H1 (cell line): ENCODE results near the gene TRIM61. TPM values are rescaled to one million over a fixed set of nuclear protein-coding genes. Genes with fewer than 3 reads are reported as not detected.

Experiments
- CTCF ChIA-PET: fragments of 300-600 bp; sonication (Branson Sonifier 250); formaldehyde crosslinking; loops from one replicate; lab custom pipeline; 2021; ENCODE audit not compliant: partially characterized antibody; lab: Charles Lee
- POLR2A ChIA-PET: fragments of 300-600 bp; sonication (Branson Sonifier 250); formaldehyde crosslinking; loops from one replicate; lab custom pipeline; 2021; ENCODE audit warnings: inconsistent platforms; ENCODE audit not compliant: partially characterized antibody; lab: Charles Lee
- DNase-seq, 2 experiments: peaks; one replicate each; pipeline versions ENCODE4 v3.0.0 to v3.0.0-alpha.2; 2010 to 2022; ENCODE audit warnings: low spot score in 2 of 2, low read depth in 1 of 2, mixed read lengths in 1 of 2
- FAIRE-seq: peaks from 2 replicates; lab custom pipeline; 2011; peaks lifted over from hg19 to GRCh38; lab: Jason Lieb, UNC
- H2AFZ ChIP-seq: 2 replicates; pipeline ENCODE4 v1.8.1; 2012; ENCODE audit warnings: low read length, inconsistent platforms
- H2AK5ac ChIP-seq: 2 replicates; pipeline ENCODE4 v1.6.1; 2013; ENCODE audit warnings: low read depth, low read length
- H2BK120ac ChIP-seq: replicated peaks from 2 replicates; pipeline ENCODE3; 2013; ENCODE audit warnings: low read depth, low read length, inconsistent platforms
- H2BK12ac ChIP-seq: 2 replicates; pipeline ENCODE4 v1.6.1; 2013; ENCODE audit warnings: low read depth, low read length
- H2BK15ac ChIP-seq: 2 replicates; pipeline ENCODE4 v1.6.1; 2013; ENCODE audit warnings: low read length
- H2BK20ac ChIP-seq: 2 replicates; pipeline ENCODE4 v1.6.1; 2013; ENCODE audit warnings: low read length
- H2BK5ac ChIP-seq: 2 replicates; pipeline ENCODE4 v1.6.1; 2013; ENCODE audit warnings: low read depth, low read length
- H3K14ac ChIP-seq: 2 replicates; pipeline ENCODE4 v1.6.1; 2013; ENCODE audit warnings: inconsistent platforms; ENCODE audit not compliant: insufficient read length
- H3K18ac ChIP-seq: 2 replicates; pipeline ENCODE4 v1.6.1; 2013; ENCODE audit warnings: low read length; ENCODE audit errors: extremely low read depth
- H3K23ac ChIP-seq: 2 replicates; pipeline ENCODE4 v1.6.1; 2013; ENCODE audit warnings: inconsistent platforms; ENCODE audit not compliant: insufficient read length
- H3K23me2 ChIP-seq: 2 replicates; pipeline ENCODE4 v1.6.1; 2013; ENCODE audit warnings: low read depth, low read length
- H3K27ac ChIP-seq: 2 replicates; pipeline ENCODE4 v1.6.1; 2011; ENCODE audit warnings: low read depth, low read length, inconsistent platforms
- H3K27me3 ChIP-seq, 4 experiments: replicated peaks in 1 of 4; 1 replicate in 1 of 4; 2 replicates in 3 of 4; pipeline versions ENCODE4 v1.6.1 to v1.8.1; 2011 to 2013; ENCODE audit warnings: low read length in 3 of 4, mild to moderate bottlenecking in 3 of 4, inconsistent platforms in 2 of 4, mixed read lengths in 2 of 4, moderate library complexity in 1 of 4; ENCODE audit not compliant: control insufficient read depth in 3 of 4, insufficient read depth in 3 of 4; ENCODE audit errors: extremely low read depth in 1 of 4
- H3K36me3 ChIP-seq, 4 experiments: 2 replicates each; pipeline versions ENCODE4 v1.6.1 to v1.8.1; 2011 to 2013; ENCODE audit warnings: mild to moderate bottlenecking in 4 of 4, low read length in 3 of 4, moderate library complexity in 2 of 4, control low read depth in 1 of 4, inconsistent platforms in 1 of 4; ENCODE audit not compliant: insufficient read depth in 4 of 4, control insufficient read depth in 2 of 4
- H3K4ac ChIP-seq: replicated peaks from 2 replicates; pipeline ENCODE3; 2013; ENCODE audit warnings: low read length, low read depth, mixed read lengths, inconsistent platforms; ENCODE audit not compliant: insufficient read length
- H3K4me1 ChIP-seq, 4 experiments: replicated peaks in 1 of 4; 1 replicate in 1 of 4; 2 replicates in 3 of 4; pipeline versions ENCODE4 v1.6.1 to v1.8.1; 2011 to 2013; ENCODE audit warnings: low read length in 3 of 4, inconsistent platforms in 2 of 4, mixed read lengths in 1 of 4; ENCODE audit not compliant: insufficient read depth in 4 of 4, control insufficient read depth in 3 of 4
- H3K4me2 ChIP-seq, 2 experiments: 2 replicates each; pipeline versions ENCODE4 v1.6.1 to v1.8.1; 2011 to 2013; ENCODE audit warnings: low read depth in 2 of 2, low read length in 2 of 2, control low read depth in 1 of 2, inconsistent platforms in 1 of 2, mild to moderate bottlenecking in 1 of 2; ENCODE audit not compliant: insufficient read depth in 1 of 2
- H3K4me3 ChIP-seq, 4 experiments: fragments of 200-600, 300-600 bp in 1 of 4; sonication (generic), shearing (Covaris generic), sonication (Bioruptor Twin) in 1 of 4; 2 replicates each; pipeline versions ENCODE4 v1.5.1 to v1.8.1; 2011 to 2016; ENCODE audit warnings: low read length in 4 of 4, low read depth in 3 of 4, control low read depth in 2 of 4, inconsistent platforms in 2 of 4, mild to moderate bottlenecking in 2 of 4, mixed read lengths in 1 of 4, moderate library complexity in 1 of 4; ENCODE audit not compliant: insufficient read depth in 2 of 4; ENCODE audit errors: extremely low read depth in 1 of 4
- H3K56ac ChIP-seq: replicated peaks from 2 replicates; pipeline ENCODE3; 2013; ENCODE audit warnings: low read depth, mild to moderate bottlenecking, mixed read lengths, low read length, inconsistent platforms; ENCODE audit not compliant: insufficient read length
- H3K79me1 ChIP-seq: 2 replicates; pipeline ENCODE4 v1.6.1; 2013; ENCODE audit warnings: low read depth, low read length, control low read depth
- H3K79me2 ChIP-seq, 2 experiments: 2 replicates each; pipeline versions ENCODE4 v1.6.1 to v1.8.1; 2012 to 2013; ENCODE audit warnings: low read length in 2 of 2, mild to moderate bottlenecking in 2 of 2, inconsistent platforms in 1 of 2; ENCODE audit not compliant: insufficient read depth in 2 of 2, control insufficient read depth in 1 of 2
- H3K9ac ChIP-seq, 4 experiments: replicated peaks in 1 of 4; 1 replicate in 1 of 4; 2 replicates in 3 of 4; pipeline versions ENCODE4 v1.6.1 to v1.8.1; 2011 to 2013; ENCODE audit warnings: low read depth in 3 of 4, low read length in 3 of 4, control low read depth in 2 of 4, mild to moderate bottlenecking in 2 of 4, moderate library complexity in 2 of 4, inconsistent platforms in 1 of 4; ENCODE audit errors: extremely low read depth in 1 of 4
- H3K9me3 ChIP-seq, 2 experiments: 2 replicates each; pipeline versions ENCODE4 v1.6.1 to v1.8.1; 2012 to 2013; ENCODE audit warnings: mild to moderate bottlenecking in 2 of 2, moderate library complexity in 2 of 2, control low read depth in 1 of 2, inconsistent platforms in 1 of 2, low read depth in 1 of 2, low read length in 1 of 2, mixed read lengths in 1 of 2; ENCODE audit not compliant: insufficient read depth in 2 of 2
- H4K20me1 ChIP-seq, 2 experiments: replicated peaks in 1 of 2; 2 replicates each; pipeline versions ENCODE3 to v1.8.1; 2011 to 2013; ENCODE audit warnings: inconsistent platforms in 2 of 2, low read length in 2 of 2, mild to moderate bottlenecking in 1 of 2; ENCODE audit not compliant: insufficient read depth in 2 of 2, control insufficient read depth in 1 of 2
- H4K5ac ChIP-seq: 2 replicates; pipeline ENCODE4 v1.6.1; 2013; ENCODE audit warnings: low read length, low read depth, mixed read lengths, inconsistent platforms; ENCODE audit not compliant: insufficient read length
- H4K8ac ChIP-seq: 2 replicates; pipeline ENCODE4 v1.8.0; 2013; ENCODE audit warnings: mild to moderate bottlenecking, moderate library complexity, low read length, inconsistent platforms; ENCODE audit not compliant: insufficient read depth; ENCODE audit errors: extremely low read depth
- H4K91ac ChIP-seq: replicated peaks from 2 replicates; pipeline ENCODE3; 2013; ENCODE audit warnings: low read length, mixed read lengths, inconsistent platforms; ENCODE audit not compliant: insufficient read length
- CBX5 ChIP-seq: fragments of 300-800, 300-1000 bp; sonication (generic); IDR thresholded peaks from 2 replicates; pipeline ENCODE4 v1.7.1; 2016; ENCODE audit warnings: antibody characterized with exemption, low read length, low read depth
- CBX8 ChIP-seq: fragments of 300-800, 300-1000 bp; sonication (generic); IDR thresholded peaks from 2 replicates; pipeline ENCODE4 v1.7.1; 2016; ENCODE audit warnings: low read depth, low read length, borderline replicate concordance
- CHD2 ChIP-seq: IDR thresholded peaks from 2 replicates; pipeline ENCODE4 v1.6.1; 2012; ENCODE audit warnings: low read length, improper control_type of control experiment
- EP300 ChIP-seq, 2 experiments: IDR thresholded peaks; 1 replicate in 1 of 2; 2 replicates in 1 of 2; pipeline ENCODE4 v1.6.1; 2011 to 2012; ENCODE audit warnings: low read depth in 2 of 2, low read length in 2 of 2, mild to moderate bottlenecking in 2 of 2, borderline replicate concordance in 1 of 2, inconsistent platforms in 1 of 2, moderate library complexity in 1 of 2
- JUND ChIP-seq: IDR thresholded peaks from 2 replicates; pipeline ENCODE4 v1.6.1; 2011; ENCODE audit warnings: mild to moderate bottlenecking, improper control_type of control experiment, low read length
- KDM1A ChIP-seq: fragments of 200-600, 300-600 bp; sonication (generic); IDR thresholded peaks from 2 replicates; pipeline ENCODE4 v1.7.1; 2016; ENCODE audit warnings: mild to moderate bottlenecking, low read length, borderline replicate concordance
- POLR2A ChIP-seq, 2 experiments: IDR thresholded peaks; 1 replicate in 1 of 2; 2 replicates in 1 of 2; pipeline ENCODE4 v1.6.1; 2011; ENCODE audit warnings: low read depth in 2 of 2, low read length in 2 of 2, mild to moderate bottlenecking in 2 of 2; ENCODE audit errors: control extremely low read depth in 1 of 2
- POU5F1 ChIP-seq: IDR thresholded peaks from 2 replicates; pipeline ENCODE4 v1.6.1; 2011; ENCODE audit warnings: low read depth, mild to moderate bottlenecking, low read length, moderate library complexity
- SIRT6 ChIP-seq: IDR thresholded peaks from one replicate; pipeline ENCODE4 v1.7.1; 2012; ENCODE audit warnings: low read length, inconsistent platforms
- SIX5 ChIP-seq: IDR thresholded peaks from 2 replicates; pipeline ENCODE4 v1.6.1; 2011; ENCODE audit warnings: mild to moderate bottlenecking, low read depth, low read length
- SRF ChIP-seq: IDR thresholded peaks from 2 replicates; pipeline ENCODE4 v1.6.1; 2011; ENCODE audit warnings: mild to moderate bottlenecking, low read depth, low read length, moderate library complexity
- SUZ12 ChIP-seq: fragments of 200-600 bp; sonication (generic); IDR thresholded peaks from 2 replicates; pipeline ENCODE4 v1.6.1; 2012; ENCODE audit warnings: mild to moderate bottlenecking, inconsistent platforms, low read length, moderate library complexity, mixed read lengths
- TEAD4 ChIP-seq: IDR thresholded peaks from 2 replicates; pipeline ENCODE4 v1.6.1; 2012; ENCODE audit warnings: low read depth, low read length, inconsistent platforms, mixed read lengths
- WGBS, 2 experiments: shearing (Covaris generic) in 1 of 2; methylation state at CpG; one replicate each; pipeline versions ENCODE4 v1.1.6 to v1.1.7; 2013 to 2015; ENCODE audit warnings: low lambda C conversion rate in 2 of 2, mixed read lengths in 2 of 2, inconsistent platforms in 1 of 2, low coverage in 1 of 2, missing lambda C conversion rate in 1 of 2; ENCODE audit not compliant: insufficient replicate concordance in 2 of 2, insufficient coverage in 1 of 2, insufficient read length in 1 of 2; ENCODE audit errors: extremely low coverage in 1 of 2, missing lambda C conversion rate in 1 of 2; 5-methylcytosine and 5-hydroxymethylcytosine counted together
- polyA plus RNA-seq, 7 experiments: library from polyadenylated mRNA; depleted of rRNA in 3 of 7; stranded (reverse) in 5 of 7; unstranded in 2 of 7; fragments of >200 nt in 5 of 7; fragments of 200-250 nt in 2 of 7; gene quantifications; 1 replicate in 5 of 7; 2 replicates in 1 of 7; 4 replicates in 1 of 7; pipeline versions ENCODE4 v1.2.1 to v1.2.3, GENCODE V29; 2011 to 2013; ENCODE audit warnings: missing spikeins in 2 of 7, mixed read lengths in 2 of 7
- total RNA-seq: library from RNA; stranded (reverse); fragmentation: NEBNext Ultra II Directional; extraction: Animal tissue kit (Norgen Biotek cat#: 25700); gene quantifications from 2 replicates; pipeline ENCODE4 v1.2.1, GENCODE V29; 2021
- TF ChIP-seq, protein P1 (sequence below): IDR thresholded peaks from 2 replicates; pipeline ENCODE4 v1.6.1; 2012; ENCODE audit warnings: inconsistent platforms

The TRIM61 gene
- total and polyA plus RNA-seq, 2 of the 8 experiments (the other 6 are each of a cell fraction or from before 2014, with no cell fraction given), result 0.18 to 5.0 TPM

DNA sequence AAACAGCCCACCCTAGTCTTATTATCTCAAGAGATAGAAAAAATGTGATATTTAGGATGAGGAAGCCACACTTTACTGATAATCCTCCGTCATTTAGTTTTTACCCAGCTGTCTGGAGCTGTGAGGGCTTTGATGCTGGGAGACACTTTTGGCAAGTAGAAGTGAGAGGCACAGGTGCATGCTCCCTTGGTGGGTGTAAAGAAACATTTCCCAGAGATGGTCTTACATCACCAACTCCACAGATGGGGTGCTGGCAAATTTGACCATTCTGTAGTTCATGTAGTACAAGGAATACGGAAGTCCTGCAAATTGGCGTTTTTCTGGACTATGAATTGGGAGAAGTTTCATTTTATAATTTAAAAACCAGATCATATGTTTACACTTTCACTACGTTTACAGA, 28.5 kb downstream of the TRIM61 start:
- H3K23me2 ChIP-seq, result no peaks in the 10 kb centered on the region
- POLR2A ChIA-PET, result interaction anchor here (1.6 to 2.0 kb wide), 3 partner anchors 9 to 12 kb away, joined by 4 read pairs; no protein-coding TSS in a partner anchor
- no peak overlapping the region for H2AK5ac ChIP-seq
- no peaks in the 10 kb centered on the region for H3K27me3 ChIP-seq
- H2BK5ac ChIP-seq, result no peak overlapping the region
- H3K9ac ChIP-seq, result no peak overlapping the region
- no peak overlapping the region for H3K27ac ChIP-seq
- H3K56ac ChIP-seq, result no peak overlapping the region
- no peak overlapping the region for H2AFZ ChIP-seq
- H3K4me2 ChIP-seq, result no peak overlapping the region
- H3K36me3 ChIP-seq, result no peaks in the 10 kb centered on the region
- FAIRE-seq (no peak), DNase-seq (no peak)
- no peak overlapping the region for H3K23ac ChIP-seq
- H4K8ac ChIP-seq, result no peak overlapping the region
- no peak overlapping the region for H4K91ac ChIP-seq
- 96% methylated on average over 4 of the region's 4 CpGs; no CpG with 5 or more reads in 1 of the 2 experiments for WGBS, 2 experiments
- no peaks in the 10 kb centered on the region for H3K79me1 ChIP-seq
- CTCF ChIA-PET, result interaction anchor here (0.5 to 13.0 kb wide), 38 partner anchors 13 to 527 kb away, joined by 3 to 279 read pairs (median 4); no protein-coding TSS in a partner anchor
- no peak overlapping the region for H2BK120ac ChIP-seq
- H3K9me3 ChIP-seq, result no peaks in the 10 kb centered on the region
- no peaks in the 10 kb centered on the region for H3K4me1 ChIP-seq
- no peak overlapping the region for H3K14ac ChIP-seq
- H4K20me1 ChIP-seq, result no peaks in the 10 kb centered on the region
- no peak overlapping the region for H2BK20ac ChIP-seq
- no peak overlapping the region for H3K4me3 ChIP-seq
- H3K4ac ChIP-seq, result no peak overlapping the region
- H4K5ac ChIP-seq, result no peak overlapping the region
- H3K18ac ChIP-seq, result no peak overlapping the region
- no peak overlapping the region for H2BK15ac ChIP-seq
- no peak overlapping the region for H2BK12ac ChIP-seq
- no peaks in the 10 kb centered on the region for H3K79me2 ChIP-seq
- TF ChIP-seq SIRT6 (no peak), JUND (no peak), SRF (no peak), CBX5 (no peak), TEAD4 (no peak), SUZ12 (no peak), SIX5 (no peak), POU5F1 (no peak), KDM1A (no peak), EP300 (IDR thresholded peaks at IDR 0.05; ENCODE audit: borderline replicate concordance in 1 of 2, low read depth in 2 of 2, low read length in 2 of 2) (no peak), CHD2 (no peak), POLR2A (IDR thresholded peaks at IDR 0.05; ENCODE audit: control extremely low read depth in 1 of 2, low read depth in 2 of 2, low read length in 2 of 2) (no peak), CBX8 (no peak)
- TF ChIP-seq, protein P1, sequence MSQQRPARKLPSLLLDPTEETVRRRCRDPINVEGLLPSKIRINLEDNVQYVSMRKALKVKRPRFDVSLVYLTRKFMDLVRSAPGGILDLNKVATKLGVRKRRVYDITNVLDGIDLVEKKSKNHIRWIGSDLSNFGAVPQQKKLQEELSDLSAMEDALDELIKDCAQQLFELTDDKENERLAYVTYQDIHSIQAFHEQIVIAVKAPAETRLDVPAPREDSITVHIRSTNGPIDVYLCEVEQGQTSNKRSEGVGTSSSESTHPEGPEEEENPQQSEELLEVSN, result no peak
